B cell (primary cell): ENCODE measurements around the gene MOB3B. TPM values are rescaled to one million over a fixed set of nuclear protein-coding genes. Genes with fewer than 3 reads are reported as not detected.
"Not testable (repeated sequence)": the region's sequence is repeated elsewhere in the genome, so short reads cannot be mapped to it uniquely, and the experiment has no call there.

ENCODE experiments used
- ATAC-seq: fragments of 200-7000 bp; cut with Tn5 transposase; one replicate; pipeline ENCODE4 v1.10.0; 2021; ENCODE audit warnings: low read depth, mild to moderate bottlenecking, moderate number of reproducible peaks, moderate library complexity
- CTCF ChIA-PET: fragments of 350-600 bp; sonication (Branson Sonifier 250); formaldehyde crosslinking; loops from one replicate; lab custom pipeline; 2021; ENCODE audit warnings: antibody characterized with exemption, inconsistent platforms; lab: Charles Lee
- POLR2A ChIA-PET: fragments of 350-600 bp; sonication (Branson Sonifier 250); formaldehyde crosslinking; loops from one replicate; lab custom pipeline; 2021; ENCODE audit warnings: antibody characterized with exemption; lab: Charles Lee
- DNase-seq: peaks from one replicate; pipeline ENCODE4 v3.0.0; 2013
- H2AFZ ChIP-seq: 2 replicates; pipeline ENCODE4 v1.6.1; 2012; ENCODE audit warnings: mild to moderate bottlenecking, low read depth, low read length; ENCODE audit not compliant: insufficient read depth, poor library complexity, severe bottlenecking
- H3K27ac ChIP-seq, 2 donors: 1 replicate in 1 of 2; 2 replicates in 1 of 2; pipeline ENCODE4 v1.5.1; 2012 to 2013; ENCODE audit warnings: low read length in 2 of 2, mild to moderate bottlenecking in 2 of 2, moderate library complexity in 1 of 2
- H3K27me3 ChIP-seq, 4 experiments: fragments of 200-600 bp in 1 of 4; sonication (generic) in 1 of 4; replicated peaks in 1 of 4; 1 replicate in 2 of 4; 2 replicates in 2 of 4; pipeline versions ENCODE4 v1.6.1 to v1.7.0; 2013 to 2016; ENCODE audit warnings: low read length in 3 of 4, mild to moderate bottlenecking in 2 of 4, mixed read lengths in 1 of 4, moderate library complexity in 1 of 4; ENCODE audit not compliant: insufficient read depth in 4 of 4, control insufficient read depth in 3 of 4; ENCODE audit errors: control extremely low read depth in 1 of 4
- H3K36me3 ChIP-seq, 2 experiments: replicated peaks in 1 of 2; 1 replicate in 1 of 2; 2 replicates in 1 of 2; pipeline versions ENCODE4 v1.6.1 to v1.7.1; 2013; ENCODE audit warnings: low read length in 1 of 2; ENCODE audit not compliant: insufficient read depth in 2 of 2, control insufficient read depth in 1 of 2; ENCODE audit errors: control extremely low read depth in 1 of 2, extremely low read depth in 1 of 2
- H3K4me1 ChIP-seq, 2 donors: fragments of 200-600 bp in 1 of 2; sonication (generic) in 1 of 2; 1 replicate in 1 of 2; 2 replicates in 1 of 2; pipeline versions ENCODE4 v1.5.1 to v1.6.1; 2013 to 2017; ENCODE audit warnings: low read length in 2 of 2; ENCODE audit not compliant: control insufficient read depth in 2 of 2, insufficient read depth in 2 of 2
- H3K4me2 ChIP-seq: replicated peaks from 2 replicates; pipeline ENCODE3; 2012; ENCODE audit warnings: mild to moderate bottlenecking, low read depth, low read length; ENCODE audit not compliant: poor library complexity, severe bottlenecking
- H3K4me3 ChIP-seq, 5 experiments: fragments of 200-600 bp in 1 of 5; sonication (generic) in 1 of 5; 1 replicate in 3 of 5; 2 replicates in 2 of 5; pipeline versions ENCODE4 v1.5.1 to v1.7.0; 2011 to 2016; ENCODE audit warnings: low read length in 4 of 5, mild to moderate bottlenecking in 4 of 5, low read depth in 2 of 5, control low read depth in 1 of 5, moderate library complexity in 1 of 5; ENCODE audit not compliant: insufficient read depth in 1 of 5; ENCODE audit errors: control extremely low read depth in 1 of 5, extremely low read depth in 1 of 5
- H3K79me2 ChIP-seq: fragments of 200-600 bp; sonication (generic); one replicate; pipeline ENCODE4 v1.6.0; 2016; ENCODE audit warnings: low read length; ENCODE audit not compliant: control insufficient read depth, insufficient read depth
- H3K9ac ChIP-seq: fragments of 200-600 bp; sonication (generic); 2 replicates; pipeline ENCODE4 v1.6.1; 2017; ENCODE audit warnings: mild to moderate bottlenecking, low read length, moderate library complexity
- H3K9me3 ChIP-seq, 3 donors: one replicate each; pipeline versions ENCODE4 v1.6.1 to v1.7.1; 2013; ENCODE audit warnings: low read length in 2 of 3; ENCODE audit not compliant: control insufficient read depth in 2 of 3, insufficient read depth in 1 of 3; ENCODE audit errors: control extremely low read depth in 1 of 3
- H4K20me1 ChIP-seq: 2 replicates; pipeline ENCODE4 v1.6.0; 2012; ENCODE audit warnings: mild to moderate bottlenecking, low read length; ENCODE audit not compliant: insufficient read depth, control insufficient read depth, poor library complexity, severe bottlenecking
- H3K27ac Mint-ChIP-seq: one replicate; pipeline ENCODE4 v1.8.0; 2021; ENCODE audit warnings: mixed read lengths
- H3K27me3 Mint-ChIP-seq: one replicate; pipeline ENCODE4 v1.8.0; 2021; ENCODE audit warnings: mixed read lengths
- H3K4me1 Mint-ChIP-seq: one replicate; pipeline ENCODE4 v1.8.0; 2021; ENCODE audit warnings: mixed read lengths
- H3K4me3 Mint-ChIP-seq: one replicate; pipeline ENCODE4 v1.8.0; 2021; ENCODE audit warnings: mixed read lengths
- H3K9me3 Mint-ChIP-seq: one replicate; pipeline ENCODE4 v1.8.0; 2022; ENCODE audit warnings: mixed read lengths; ENCODE audit not compliant: insufficient read depth
- EZH2 ChIP-seq: IDR thresholded peaks from 2 replicates; pipeline ENCODE4 v1.6.1; 2012; ENCODE audit warnings: borderline replicate concordance, low read depth, mild to moderate bottlenecking, moderate library complexity, low read length; ENCODE audit not compliant: insufficient read depth, poor library complexity, severe bottlenecking
- WGBS: methylation state at CpG from one replicate; pipeline ENCODE4 v1.1.5; 2013; ENCODE audit warnings: missing lambda C conversion rate; ENCODE audit not compliant: insufficient coverage; 5-methylcytosine and 5-hydroxymethylcytosine counted together
- intact Hi-C: fragments of 100-400 bp; cut with micrococcal nuclease; formaldehyde crosslinking; loops from one replicate; pipeline ENCODE4 v1.10.0; 2022
- polyA plus RNA-seq: library from polyadenylated mRNA; depleted of rRNA; stranded (reverse); fragments of >200 nt; gene quantifications from 2 replicates; pipeline ENCODE4 v1.2.3, GENCODE V29; 2012
- total RNA-seq, 2 donors: library from RNA; stranded (reverse); fragments of 120-200 nt in 1 of 2; gene quantifications; 1 replicate in 1 of 2; 2 replicates in 1 of 2; pipeline versions ENCODE4 v1.2.3 to v1.2.4, GENCODE V29; 2013 to 2022
- TF ChIP-seq, protein P1 (sequence below): fragments of 200-600 bp; IDR thresholded peaks from one replicate; pipeline ENCODE4 v1.8.0; 2022; ENCODE audit warnings: antibody characterized with exemption, mild to moderate bottlenecking

Gene MOB3B
- total and polyA plus RNA-seq, 2 donors (not counting 1 experiment from before 2014, with no cell fraction given): 7.3 to 7.9 TPM

DNA sequence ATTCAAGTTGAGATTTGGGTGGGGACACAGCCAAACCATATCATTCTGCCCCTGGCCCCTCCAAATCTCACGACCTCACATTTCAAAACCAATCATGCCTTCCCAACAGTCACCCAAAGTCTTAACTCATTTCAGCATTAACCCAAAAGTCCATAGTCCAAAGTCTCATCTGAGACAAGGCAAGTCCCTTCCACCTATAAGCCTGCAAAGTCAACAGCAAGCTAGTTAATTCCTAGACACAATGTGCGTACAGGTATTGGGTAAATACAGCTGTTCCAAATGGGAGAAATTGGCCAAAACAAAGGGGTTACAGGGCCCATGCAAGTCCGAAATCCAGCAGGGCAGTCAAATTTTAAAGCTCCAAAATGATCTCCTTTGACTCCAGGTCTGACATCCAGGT is 64.7 kb downstream of the MOB3B start:
- POLR2A ChIA-PET: interaction anchor here (0.6 kb wide), 1 partner anchor 22 kb away, joined by 3 read pairs; no protein-coding TSS in a partner anchor
- H3K27me3 Mint-ChIP-seq, DNase-seq, H2AFZ ChIP-seq, H3K9me3 ChIP-seq, H3K9me3 Mint-ChIP-seq, H3K9ac ChIP-seq, ATAC-seq, H4K20me1 ChIP-seq, CTCF ChIA-PET, H3K4me2 ChIP-seq, H3K27me3 ChIP-seq, H3K36me3 ChIP-seq, H3K4me3 ChIP-seq, H3K27ac ChIP-seq, H3K4me3 Mint-ChIP-seq: not testable (repeated sequence)
- peak overlapping the region; percentile 61 for H3K27ac Mint-ChIP-seq
- Histone ChIP-seq H3K79me2 (peaks cover 52% of the 10 kb centered on the region), H3K4me1 (peaks cover 49 to 56% of the 10 kb centered on the region in 2 donors)
- intact Hi-C loops: loop anchor here (5.0 kb wide), 2 partner anchors 113 to 133 kb away; no protein-coding TSS in a partner anchor
- peaks cover 69% of the 10 kb centered on the region for H3K4me1 Mint-ChIP-seq
- 100% methylated on average over 1 of the region's 3 CpGs for WGBS

DNA sequence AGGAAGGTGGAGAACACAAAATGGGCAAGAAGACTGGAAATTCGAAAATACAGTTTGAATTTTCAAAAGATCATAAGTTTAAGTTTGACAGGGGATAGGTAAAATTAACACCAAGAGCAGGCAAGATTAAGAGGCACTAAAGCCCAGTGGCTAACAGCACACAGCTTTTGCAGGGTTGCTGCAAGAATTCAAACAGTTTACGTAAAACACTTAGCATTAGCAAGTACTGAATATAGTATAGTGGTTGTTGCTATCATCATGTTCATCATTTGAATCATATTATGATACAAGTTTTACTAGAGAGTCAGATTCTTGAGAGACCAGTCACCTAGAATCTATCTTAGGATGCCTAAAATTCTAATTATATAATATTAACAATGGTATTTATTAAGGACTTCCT is 66.8 kb downstream of the MOB3B start:
- no peak overlapping the region for H3K27ac Mint-ChIP-seq
- Histone ChIP-seq H3K9me3 (peaks cover 0 to 7% (median 0%) of the 10 kb centered on the region in 3 donors), H3K4me1 (peaks cover 32 to 48% of the 10 kb centered on the region in 2 donors), H3K4me2 (no peak overlapping the region), H3K4me3 (no peak overlapping the region), H3K79me2 (peaks cover 50% of the 10 kb centered on the region), H4K20me1 (no peaks in the 10 kb centered on the region), H3K27ac (no peak overlapping the region), H3K36me3 (no peaks in the 10 kb centered on the region), H2AFZ (no peak overlapping the region), H3K27me3 (no peaks in the 10 kb centered on the region), H3K9ac (no peak overlapping the region)
- DNase-seq: no peak
- ATAC-seq: no peak
- TF ChIP-seq EZH2: no peak
- TF ChIP-seq, protein P1, sequence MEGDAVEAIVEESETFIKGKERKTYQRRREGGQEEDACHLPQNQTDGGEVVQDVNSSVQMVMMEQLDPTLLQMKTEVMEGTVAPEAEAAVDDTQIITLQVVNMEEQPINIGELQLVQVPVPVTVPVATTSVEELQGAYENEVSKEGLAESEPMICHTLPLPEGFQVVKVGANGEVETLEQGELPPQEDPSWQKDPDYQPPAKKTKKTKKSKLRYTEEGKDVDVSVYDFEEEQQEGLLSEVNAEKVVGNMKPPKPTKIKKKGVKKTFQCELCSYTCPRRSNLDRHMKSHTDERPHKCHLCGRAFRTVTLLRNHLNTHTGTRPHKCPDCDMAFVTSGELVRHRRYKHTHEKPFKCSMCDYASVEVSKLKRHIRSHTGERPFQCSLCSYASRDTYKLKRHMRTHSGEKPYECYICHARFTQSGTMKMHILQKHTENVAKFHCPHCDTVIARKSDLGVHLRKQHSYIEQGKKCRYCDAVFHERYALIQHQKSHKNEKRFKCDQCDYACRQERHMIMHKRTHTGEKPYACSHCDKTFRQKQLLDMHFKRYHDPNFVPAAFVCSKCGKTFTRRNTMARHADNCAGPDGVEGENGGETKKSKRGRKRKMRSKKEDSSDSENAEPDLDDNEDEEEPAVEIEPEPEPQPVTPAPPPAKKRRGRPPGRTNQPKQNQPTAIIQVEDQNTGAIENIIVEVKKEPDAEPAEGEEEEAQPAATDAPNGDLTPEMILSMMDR: no peak
- WGBS: 64% methylated on average over 1 of the region's 2 CpGs
- H3K27me3 Mint-ChIP-seq: no peaks in the 10 kb centered on the region
- H3K4me1 Mint-ChIP-seq: peaks cover 64% of the 10 kb centered on the region
- ChIA-PET CTCF (interaction anchor here (2.6 kb wide), 1 partner anchor 67 kb away, joined by 18 read pairs; the partner anchor contains the start of gene MOB3B), POLR2A (no interaction called here)
- H3K4me3 Mint-ChIP-seq: no peak overlapping the region
- intact Hi-C loops: loop anchor here (5.0 kb wide), 2 partner anchors 111 to 131 kb away; no protein-coding TSS in a partner anchor
- no peaks in the 10 kb centered on the region for H3K9me3 Mint-ChIP-seq
